DND-41 (cell line): ENCODE data around the gene PTPRN2.

Experiments used
- EZH2 ChIP-seq: IDR thresholded peaks from 3 replicates; pipeline ENCODE4 v1.6.1; 2012; ENCODE audit warnings: borderline replicate concordance, low read depth, mild to moderate bottlenecking, moderate library complexity, low read length, inconsistent platforms; ENCODE audit not compliant: severe bottlenecking
- TF ChIP-seq, protein P1 (sequence below): IDR thresholded peaks from 2 replicates; pipeline ENCODE4 v1.5.1; 2012; ENCODE audit warnings: borderline replicate concordance, low read length, moderate library complexity, mild to moderate bottlenecking; ENCODE audit not compliant: poor library complexity, severe bottlenecking; ENCODE audit errors: extremely low read depth

DNA sequence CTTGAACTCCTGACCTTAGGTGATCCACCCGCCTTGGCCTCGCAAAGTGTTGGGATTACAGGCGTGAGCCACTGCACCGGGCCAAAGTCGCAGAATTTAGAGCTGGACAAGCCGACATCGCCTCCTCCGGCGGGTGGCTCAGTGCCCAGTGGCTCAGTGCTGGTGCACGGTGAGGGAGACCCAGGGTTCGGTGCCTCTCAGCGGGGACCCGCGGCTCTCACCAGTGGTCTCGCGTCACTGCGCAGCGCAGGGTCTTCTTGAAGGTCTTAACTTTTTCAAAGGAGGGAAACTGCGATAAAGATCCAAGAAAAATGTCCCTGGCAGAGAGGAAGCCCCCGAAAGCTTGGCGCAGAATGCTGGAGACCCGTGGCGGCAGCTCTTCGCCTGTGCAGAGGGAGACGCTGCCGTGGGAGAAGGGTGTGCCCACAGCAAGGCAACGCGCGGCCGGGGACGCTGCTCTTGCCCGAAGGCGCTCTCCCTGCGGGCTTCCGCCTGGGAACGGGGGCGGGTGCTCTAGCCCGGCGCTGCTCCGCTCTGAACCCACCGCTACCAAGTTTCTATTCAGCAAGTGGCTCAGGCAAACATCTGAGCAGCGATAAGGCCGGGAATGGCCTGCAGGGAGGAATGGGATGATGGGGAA, 926.5 kb downstream of the PTPRN2 start:
- TF ChIP-seq, protein P1, sequence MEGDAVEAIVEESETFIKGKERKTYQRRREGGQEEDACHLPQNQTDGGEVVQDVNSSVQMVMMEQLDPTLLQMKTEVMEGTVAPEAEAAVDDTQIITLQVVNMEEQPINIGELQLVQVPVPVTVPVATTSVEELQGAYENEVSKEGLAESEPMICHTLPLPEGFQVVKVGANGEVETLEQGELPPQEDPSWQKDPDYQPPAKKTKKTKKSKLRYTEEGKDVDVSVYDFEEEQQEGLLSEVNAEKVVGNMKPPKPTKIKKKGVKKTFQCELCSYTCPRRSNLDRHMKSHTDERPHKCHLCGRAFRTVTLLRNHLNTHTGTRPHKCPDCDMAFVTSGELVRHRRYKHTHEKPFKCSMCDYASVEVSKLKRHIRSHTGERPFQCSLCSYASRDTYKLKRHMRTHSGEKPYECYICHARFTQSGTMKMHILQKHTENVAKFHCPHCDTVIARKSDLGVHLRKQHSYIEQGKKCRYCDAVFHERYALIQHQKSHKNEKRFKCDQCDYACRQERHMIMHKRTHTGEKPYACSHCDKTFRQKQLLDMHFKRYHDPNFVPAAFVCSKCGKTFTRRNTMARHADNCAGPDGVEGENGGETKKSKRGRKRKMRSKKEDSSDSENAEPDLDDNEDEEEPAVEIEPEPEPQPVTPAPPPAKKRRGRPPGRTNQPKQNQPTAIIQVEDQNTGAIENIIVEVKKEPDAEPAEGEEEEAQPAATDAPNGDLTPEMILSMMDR = no peak
- no peak for TF ChIP-seq EZH2
